GM18505 (cell line): Measurements from ENCODE around the gene DGKI.

Experiments used
- ATAC-seq: cut with Tn5 transposase; IDR thresholded peaks from one replicate; pipeline ENCODE4 v1.9.1; 2021; ENCODE audit not compliant: unreplicated experiment
- POLR2A ChIP-seq: IDR thresholded peaks from 4 replicates; pipeline ENCODE4 v1.6.1; 2011; ENCODE audit warnings: borderline replicate concordance; ENCODE audit not compliant: insufficient read depth, insufficient read length; ENCODE audit errors: extremely low read depth

Gene DGKI

DNA sequence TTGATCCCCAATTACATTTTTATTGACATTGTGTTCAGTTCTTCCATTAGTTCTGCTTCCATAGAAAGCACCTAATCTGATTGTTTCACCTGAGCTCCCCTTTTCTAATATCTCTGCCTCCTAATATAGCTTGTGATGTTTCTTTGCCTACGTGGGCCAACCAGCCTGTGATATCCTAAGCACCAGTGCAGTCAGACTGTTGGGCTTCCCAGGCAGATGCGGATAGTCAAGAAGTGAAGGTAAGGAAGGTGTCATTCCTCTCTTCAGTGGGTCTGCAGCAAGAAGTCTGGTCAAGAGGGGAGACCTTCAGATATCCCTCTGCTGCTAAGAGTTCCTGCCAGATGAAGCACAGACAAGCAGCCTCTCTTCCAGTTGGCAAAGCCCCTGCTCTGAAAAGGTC, 16.2 kb upstream of the DGKI start:
- ATAC-seq, result no peak
- TF ChIP-seq POLR2A, result no peak

DNA sequence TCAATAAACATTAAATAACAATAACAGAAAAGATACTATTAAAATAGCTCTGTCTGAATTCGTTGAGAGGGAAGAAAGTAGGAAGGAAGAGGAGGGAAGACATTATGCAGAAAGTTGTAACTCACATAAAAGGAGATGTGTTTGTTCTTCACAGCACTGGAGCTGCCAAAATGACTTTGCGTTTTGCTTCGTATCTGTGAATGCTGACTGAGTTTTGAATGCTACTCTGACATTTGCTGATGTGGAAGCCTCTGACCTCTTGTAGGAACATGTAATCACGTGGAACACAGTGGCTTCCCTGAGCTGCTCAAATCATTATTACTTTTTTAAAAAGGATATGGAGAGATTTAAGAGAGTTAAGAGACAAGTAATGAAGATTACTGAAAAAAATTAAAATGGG, 15.6 kb upstream of the DGKI start:
- TF ChIP-seq POLR2A, result no peak
- no peak for ATAC-seq

DNA sequence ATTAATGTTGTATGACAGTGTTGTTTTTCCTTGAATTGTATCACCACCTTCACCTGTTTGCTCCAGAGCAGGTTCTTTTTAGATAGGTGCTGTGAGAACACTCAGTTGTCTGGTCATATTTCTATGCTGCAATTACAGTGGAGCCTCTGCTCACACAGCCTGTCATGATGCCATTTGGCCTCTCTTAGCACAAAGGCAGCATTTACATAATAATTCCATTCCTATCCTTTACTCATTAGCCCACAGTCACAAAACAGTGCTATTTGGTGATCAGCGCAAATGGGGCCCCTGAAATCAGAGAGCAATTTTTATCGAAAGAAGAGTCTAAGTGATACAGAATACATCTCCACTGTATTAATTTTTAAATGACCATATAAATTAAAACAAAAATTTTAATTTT, 13.8 kb upstream of the DGKI start:
- no peak for ATAC-seq
- TF ChIP-seq POLR2A, result no peak

DNA sequence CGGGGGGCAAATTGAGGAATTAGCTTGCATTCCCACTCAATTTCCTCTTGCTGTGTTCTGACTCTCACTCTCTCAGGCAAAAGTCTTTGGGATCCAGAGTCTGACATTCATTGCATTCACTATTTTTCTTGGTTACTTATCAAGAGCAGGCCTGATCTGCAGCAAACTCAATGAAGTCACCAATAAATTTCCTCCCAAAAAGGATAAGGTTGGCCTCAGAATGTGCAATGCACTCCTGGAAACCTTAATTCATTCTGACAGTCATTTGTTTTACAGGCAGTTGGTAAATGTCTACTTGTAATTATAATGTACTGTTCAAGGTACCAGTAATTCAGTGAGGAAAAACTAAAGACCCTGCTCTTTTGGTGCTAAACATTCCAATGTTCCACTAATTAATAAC, 6.3 kb upstream of the DGKI start:
- TF ChIP-seq POLR2A, result no peak
- no peak for ATAC-seq

DNA sequence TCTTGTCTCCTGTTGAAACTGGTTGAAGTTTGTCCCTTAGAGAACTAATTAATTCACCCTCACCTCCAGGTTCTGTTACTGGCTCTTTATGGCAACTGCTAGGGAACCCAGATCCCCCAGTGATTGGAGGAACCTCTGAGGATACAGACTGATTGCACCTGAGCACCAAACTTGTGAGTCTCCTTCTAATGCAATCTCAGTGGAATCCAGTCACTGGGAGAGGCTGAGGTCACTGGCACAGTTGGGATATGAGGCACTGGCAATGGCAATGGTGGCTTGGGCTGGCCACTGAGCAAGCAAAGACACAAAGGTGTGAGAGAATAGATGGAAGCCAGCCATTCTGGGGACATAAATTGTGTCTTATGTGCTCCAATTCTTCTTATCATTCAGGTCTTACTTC, 5.3 kb upstream of the DGKI start:
- TF ChIP-seq POLR2A, result peak; percentile 18
- ATAC-seq, result no peak

DNA sequence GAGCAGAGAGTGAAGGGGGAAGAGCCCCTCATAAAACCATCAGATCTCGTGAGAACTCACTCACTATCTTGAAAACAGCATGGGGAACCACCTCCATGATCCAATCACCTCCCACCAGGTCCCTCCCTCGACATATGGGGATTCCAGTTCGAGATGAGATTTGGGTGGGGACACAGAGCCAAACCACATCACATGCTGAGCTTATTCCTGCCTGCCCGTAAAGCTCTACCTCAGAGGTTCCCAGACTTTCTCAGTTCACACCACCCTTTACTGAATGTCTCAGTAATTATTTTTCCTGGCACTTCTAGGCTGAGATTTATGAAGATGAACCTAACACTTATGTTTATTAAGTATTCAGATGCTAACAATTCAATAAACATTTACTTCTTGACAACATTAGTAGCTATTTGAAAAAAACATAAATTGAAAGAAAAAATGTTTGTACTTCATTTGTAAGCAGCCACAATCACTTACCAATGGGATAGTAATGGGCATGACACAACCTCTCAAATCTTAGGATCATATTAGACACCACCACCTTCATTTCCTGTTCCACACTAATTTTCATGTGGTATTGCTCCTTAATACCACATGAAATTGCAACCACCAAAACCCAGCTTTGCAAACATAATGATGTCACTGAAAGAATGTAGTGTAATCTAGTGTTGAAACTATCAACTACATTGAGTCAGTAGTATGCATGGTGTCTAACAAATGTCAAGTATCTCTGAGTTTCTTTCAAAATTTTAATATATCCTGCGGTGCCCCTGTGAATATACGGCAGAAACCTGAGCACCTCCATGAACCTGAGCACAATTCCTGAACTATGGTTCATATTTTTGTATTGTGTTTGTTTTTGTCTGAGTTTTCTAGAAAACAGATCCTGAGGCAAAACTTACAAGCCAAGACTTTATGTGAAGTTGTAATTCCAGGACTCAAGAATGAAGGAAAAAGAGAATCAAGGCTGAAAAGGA, 4.5 kb upstream of the DGKI start:
- ATAC-seq, result no peak
- TF ChIP-seq POLR2A, result no peak

DNA sequence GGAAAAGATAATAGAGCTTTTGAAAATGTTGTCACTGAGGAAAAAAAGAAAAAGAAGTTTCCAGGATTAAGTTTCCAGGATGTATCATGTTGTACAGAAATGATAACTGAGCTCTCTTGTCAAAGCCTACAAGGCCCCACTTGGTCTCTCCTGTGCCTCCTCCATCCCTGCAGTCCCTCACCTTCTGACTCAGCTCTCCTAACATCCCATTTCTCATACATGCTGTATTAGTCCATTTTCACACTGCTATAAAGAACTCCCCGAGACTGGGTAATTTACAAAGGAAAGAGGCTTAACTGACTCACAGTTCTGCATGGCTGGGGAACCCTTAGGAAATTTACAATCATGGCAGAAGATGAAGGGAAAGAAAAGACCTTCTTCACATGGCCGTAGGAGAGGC, 3.8 kb upstream of the DGKI start:
- no peak for ATAC-seq

DNA sequence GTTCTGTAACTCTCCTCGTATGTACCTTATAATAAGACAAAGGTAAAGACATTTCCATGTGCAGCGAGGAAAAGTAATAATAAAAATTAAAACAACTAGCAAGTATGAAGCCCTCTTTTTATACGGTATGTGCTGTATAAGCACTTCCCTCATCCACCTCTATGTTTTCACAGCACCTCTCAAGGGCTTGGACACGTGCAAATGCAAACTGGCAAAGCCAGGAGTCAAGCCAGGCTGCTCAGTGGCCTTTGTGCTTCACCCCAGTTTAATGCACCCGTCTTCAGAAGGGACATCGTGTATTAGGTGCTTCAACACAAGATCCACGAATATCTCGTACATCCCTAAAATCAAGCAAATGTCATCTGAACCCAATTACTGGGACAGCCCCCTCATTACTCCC, 1.3 kb upstream of the DGKI start:
- no peak for ATAC-seq
- TF ChIP-seq POLR2A, result no peak

More for the DNA sequence above, 3.8 kb upstream of the DGKI start:
- no peak for TF ChIP-seq POLR2A

DNA sequence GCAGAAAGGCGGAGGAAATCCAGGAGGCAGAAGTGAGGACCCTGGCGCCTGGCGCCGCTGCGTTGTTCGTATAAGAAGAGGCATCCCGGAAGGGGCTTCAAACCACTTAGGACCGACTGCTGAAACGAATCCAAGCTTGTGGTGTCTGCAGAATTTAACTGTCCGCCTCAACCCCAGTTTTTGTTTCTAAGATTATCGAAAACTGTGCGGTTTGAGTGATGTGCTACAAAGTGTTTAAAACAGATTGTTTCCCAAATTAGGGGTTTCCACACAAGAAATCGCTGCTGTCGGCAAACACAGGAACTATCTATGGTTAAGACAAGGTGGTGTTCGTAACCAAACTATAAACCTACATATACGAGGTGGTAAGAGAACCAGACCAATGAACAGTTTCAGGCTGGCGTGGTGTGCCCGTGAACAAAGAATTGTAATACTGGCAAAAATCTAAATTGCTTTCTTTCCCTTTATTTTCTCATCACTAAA, 835 bp upstream of the DGKI start:
- ATAC-seq, result peak; percentile 20
- no peak for TF ChIP-seq POLR2A

DNA sequence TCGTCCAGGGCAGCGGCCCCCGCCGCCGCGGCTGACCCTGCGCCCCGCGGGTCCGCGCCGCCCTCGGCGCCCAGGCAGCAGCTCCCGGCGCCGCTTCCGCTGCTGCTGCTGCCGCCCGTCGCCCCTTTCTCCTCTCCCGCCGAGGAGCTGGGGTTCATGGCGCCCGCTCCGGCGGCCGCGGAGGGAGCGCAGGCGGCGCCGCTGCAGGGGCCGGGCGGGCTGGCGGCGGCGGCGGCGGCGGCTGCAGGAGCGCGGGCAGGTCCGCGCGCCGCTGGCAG, 286 bp downstream of the DGKI start:
- peak; percentile 36 for ATAC-seq
- no peak for TF ChIP-seq POLR2A

DNA sequence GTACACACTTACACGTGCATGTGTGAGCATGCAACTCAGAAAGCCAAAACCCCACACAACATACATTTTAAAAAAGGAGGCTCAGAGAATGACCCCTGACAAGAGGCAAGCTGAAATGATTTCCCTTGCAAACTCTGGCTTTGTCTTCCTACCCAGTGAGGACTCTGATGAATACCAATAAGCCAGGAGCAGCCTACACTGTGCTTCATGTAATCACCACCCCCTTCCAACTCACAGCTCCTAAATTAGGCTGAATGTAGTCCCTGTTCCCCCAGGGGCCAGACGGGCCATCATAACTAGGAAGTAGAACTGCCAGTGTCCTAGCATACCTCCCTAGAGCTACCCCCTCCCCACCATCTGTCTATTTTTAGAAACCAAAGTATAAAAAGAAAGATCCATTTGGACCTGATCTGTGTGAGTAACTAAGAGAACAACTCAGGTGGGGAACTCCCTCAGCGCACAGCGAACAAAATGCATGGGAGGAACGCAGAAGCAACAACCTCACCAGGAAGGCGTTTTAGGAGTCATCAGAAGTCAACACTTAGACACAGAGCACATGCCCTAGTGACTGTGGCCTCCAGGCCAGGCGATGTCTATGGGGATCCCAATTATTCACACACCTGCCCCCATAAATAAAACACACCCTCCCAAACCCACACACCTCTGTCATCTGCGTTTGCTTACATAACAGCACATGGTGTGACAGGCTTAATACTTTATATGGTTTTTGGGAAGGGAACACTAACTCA, 1.9 kb downstream of the DGKI start:
- ATAC-seq, result no peak
- TF ChIP-seq POLR2A, result no peak

DNA sequence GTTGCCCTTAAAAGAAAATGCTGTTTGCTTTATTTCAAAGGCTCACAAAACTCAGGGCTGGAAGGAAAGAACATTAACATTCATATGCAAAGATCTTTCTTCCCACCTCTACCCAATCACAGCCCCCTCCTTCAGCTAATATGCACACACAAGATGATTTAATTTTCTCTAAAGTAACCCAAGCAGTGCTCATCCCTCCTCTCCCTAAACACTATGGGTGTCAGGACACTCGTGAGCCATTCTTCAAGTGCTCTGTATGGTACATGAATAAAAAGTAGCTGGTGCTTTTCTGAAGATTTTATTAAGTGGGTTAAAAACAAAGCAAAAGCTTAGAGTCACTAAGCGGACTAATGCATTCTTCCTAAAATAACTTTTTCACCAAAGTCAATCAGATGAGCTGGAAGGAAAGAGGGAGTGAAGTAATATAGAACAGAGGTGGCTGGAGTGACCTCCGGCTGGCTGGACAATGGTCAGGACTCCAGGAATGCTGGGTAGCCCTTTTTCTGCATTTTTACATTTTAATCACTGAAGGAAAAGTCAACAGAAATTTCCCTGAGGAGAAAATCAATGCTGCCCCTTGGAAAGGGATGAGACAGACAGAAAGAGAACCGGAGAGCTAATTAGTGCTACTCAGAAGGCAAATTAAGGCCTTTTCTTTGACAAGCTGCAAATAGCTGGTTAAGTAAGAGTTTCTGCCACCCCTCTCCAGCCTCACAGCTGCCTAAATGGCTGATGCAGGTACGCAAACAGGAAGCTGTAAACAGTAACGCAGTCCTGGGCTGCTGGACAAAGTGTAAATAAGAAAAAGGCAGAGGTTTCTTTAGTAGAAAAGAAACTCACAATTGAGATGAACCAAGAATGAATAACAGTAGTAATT, 6.6 kb downstream of the DGKI start:
- no peak for TF ChIP-seq POLR2A
- no peak for ATAC-seq

DNA sequence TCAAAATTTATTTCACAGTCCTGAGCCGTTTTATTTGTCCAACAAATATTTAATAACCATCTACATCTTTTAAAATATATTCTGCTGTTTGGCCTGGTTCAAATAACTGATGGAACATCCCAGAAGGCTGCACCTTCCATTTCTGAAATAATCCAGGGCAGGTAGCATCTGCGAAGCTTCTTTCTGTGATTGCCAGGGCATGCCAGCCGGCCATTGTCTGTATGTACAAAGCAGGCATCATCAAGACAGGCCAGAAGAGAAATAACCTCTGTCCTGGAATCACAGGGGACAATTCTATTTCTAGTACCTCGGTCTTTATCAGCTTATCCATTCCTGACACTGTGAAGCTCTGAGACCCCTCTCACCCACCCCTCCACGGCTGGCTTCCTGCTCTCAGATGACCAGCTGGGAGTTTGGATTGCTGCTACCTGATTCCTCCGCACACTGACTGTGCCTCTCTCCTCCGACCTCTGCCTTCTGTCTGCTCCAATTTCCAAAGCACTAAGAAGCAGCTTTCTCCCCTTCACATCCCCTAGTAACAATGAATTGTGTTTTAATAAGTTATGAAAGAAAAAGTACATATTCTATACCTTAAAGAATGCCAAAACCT, 8.0 kb downstream of the DGKI start:
- TF ChIP-seq POLR2A, result no peak
- no peak for ATAC-seq
